GM19455 (cell line): ENCODE measurements around the gene TMA7B.

Source experiments
- ATAC-seq: cut with Tn5 transposase; IDR thresholded peaks from one replicate; pipeline ENCODE4 v1.9.1; 2021; ENCODE audit not compliant: unreplicated experiment

Gene TMA7B

DNA sequence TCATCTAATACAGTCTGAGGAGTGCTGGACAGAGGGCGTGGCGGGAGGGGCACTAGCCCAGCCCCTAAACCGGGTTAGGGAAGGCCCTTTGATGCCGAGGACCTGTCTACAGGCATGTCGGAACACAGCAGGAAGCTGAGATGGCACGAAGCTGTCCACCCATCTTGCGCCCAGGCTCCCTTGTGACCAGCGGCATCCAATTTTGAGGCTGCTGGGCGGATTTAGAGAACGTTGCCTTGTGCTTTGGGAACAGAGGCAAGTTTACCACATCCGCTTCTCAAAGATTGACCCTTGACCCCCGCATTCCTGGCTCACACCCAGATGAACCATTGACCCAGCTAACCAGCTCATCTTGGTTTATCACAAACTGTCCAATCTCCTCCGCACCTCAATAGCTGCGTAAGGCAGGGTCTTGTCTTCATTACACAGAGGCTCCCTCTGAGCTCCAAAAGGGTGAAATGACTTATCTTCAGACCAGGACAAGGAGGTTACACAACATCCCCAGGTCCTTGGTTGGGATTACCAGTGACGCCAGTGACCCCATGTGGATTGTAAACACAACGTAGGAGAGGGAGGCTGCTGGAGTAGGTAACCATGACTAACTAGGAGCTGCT lies 39.1 kb downstream of the TMA7B start:
- ATAC-seq: no peak

GRCh38 chr22:40000171-40000570 lies 40.0 kb downstream of the TMA7B start:
- no peak for ATAC-seq

DNA sequence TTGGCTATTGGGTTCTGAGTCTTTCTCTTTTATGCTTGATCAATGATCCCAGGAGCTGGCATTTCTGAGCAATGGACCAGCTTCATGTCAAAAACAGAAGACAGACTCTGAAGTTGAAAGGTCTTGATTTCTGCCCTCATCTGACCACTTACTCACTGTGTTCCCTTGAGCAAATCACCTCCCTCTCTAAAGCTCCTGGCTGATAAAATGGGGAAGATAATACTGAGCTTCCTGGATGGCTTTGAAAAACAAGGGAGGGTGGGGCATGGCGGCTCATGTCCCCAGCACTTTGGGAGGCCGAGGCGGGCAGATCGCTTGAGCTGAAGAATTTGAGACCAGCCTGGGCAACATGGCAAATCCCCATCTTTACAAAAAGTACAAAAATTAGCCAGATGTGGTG lies 40.9 kb downstream of the TMA7B start:
- ATAC-seq: no peak

GRCh38 chr22:40001800-40002577 lies 41.8 kb downstream of the TMA7B start:
- ATAC-seq: no peak

DNA sequence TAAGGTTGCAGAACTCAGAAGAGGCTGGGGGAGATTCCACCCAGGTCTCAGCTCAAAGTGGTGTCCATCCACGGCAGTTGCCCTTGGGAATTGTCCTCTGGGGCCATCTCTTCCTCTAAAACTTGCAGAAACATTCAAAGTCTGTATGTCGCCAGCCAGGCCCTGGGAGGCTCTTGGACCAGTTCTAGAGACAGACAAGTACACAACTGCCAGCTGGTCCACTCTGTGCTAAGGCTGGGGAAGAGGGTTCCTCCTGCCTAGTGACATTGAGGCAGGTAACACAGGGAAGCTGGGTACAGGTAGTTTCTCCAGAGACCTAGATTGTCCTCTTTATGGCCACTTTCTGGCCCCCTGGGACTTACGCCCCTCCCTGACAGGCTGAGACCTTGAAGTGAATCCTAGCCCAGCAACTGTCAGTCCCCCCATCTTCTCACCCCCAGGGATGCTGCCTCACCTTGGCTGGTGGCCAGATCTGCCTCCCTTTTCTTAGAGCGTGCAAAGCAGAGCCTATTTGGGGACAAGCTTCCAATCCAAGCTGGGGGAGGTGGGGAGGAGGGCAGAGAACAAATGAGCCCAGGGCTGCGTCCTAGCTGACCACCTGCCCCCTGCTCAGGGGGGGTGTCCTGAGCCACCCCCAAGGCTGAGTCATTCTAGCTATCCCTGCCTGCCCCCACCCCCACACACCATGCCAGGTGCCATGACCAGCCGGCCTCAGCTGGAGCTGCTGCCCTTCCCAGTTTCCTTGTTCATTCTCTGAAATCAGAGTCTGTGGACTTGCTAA lies 42.9 kb downstream of the TMA7B start:
- no peak for ATAC-seq

DNA sequence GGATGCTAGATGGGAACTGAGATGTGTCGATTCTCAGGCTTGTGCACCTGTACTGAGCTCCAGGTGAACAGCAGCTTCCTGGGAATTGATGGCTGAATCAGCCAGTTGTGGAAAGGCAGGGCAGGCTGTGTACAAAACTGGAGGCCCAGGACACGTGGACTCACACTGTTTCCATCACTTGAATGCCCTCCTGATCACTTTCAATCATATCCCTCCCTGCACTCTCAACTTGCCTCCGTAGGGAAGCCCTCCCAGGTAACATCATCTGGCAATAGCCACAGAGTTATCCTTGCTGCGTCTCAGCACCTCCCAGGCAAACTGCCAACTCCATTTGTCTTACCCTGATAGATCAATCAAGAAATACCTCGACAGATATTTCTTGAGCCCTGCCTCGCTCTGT lies 44.6 kb downstream of the TMA7B start:
- no peak for ATAC-seq

DNA sequence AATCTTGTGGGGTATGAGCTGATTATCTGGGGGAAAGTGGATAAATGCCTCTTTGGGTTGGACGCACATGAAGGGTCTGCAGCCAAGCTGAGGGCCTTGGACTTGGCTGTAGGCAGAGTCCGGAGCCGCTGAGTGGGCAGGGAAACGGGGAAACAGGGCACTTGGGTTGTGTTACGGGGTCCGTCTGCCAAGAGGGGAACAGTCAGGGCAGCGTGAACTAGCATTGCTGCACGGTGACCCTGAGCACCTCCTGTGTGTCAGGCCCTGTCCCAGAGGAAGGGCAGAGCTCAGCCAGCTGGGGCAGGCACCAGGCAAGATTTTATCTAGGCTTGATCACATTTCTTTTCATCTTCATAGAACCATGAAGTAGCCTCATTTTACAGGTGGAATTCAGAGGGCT lies 46.4 kb downstream of the TMA7B start:
- no peak for ATAC-seq

DNA sequence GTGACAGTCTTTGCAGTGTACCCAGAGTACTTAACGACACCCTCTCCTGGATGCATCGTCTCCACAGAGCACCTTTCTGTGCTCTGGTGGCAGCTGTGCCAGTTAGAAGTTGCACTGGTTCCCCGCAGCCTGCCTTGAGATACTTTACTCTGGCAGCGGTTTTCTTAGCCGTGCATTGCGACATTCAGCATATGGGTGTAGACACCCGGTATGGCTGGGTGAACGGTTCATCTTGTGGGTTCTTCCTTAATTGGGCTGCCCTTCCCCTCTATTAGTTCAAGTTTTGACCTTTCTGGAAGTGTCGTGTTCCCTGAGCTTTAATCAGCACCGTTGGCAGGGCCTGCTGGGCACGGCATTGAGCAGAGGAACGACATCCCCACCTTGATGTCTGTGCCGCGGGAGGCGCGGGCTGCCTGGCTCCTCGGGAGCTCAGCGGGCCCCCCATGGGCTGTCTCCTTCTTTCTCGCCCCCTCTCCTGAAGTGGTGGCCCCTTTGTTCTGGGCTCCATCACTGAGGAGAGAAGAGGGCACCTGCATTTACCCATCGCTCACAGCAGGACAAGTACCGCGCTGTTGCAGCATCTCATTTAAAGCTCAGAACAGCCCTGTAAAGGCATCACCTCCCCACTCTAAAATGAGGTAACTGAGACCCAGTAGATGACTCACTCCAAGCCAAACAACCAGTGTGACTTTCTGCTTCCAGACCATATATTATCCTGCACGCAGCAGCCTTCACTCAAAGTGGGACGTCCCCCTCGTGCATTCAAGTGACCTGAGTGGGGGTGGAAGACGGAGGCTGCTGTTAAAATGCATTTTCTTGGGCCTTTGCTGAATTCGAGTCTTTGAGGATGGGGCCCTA lies 47.9 kb downstream of the TMA7B start:
- no peak for ATAC-seq

DNA sequence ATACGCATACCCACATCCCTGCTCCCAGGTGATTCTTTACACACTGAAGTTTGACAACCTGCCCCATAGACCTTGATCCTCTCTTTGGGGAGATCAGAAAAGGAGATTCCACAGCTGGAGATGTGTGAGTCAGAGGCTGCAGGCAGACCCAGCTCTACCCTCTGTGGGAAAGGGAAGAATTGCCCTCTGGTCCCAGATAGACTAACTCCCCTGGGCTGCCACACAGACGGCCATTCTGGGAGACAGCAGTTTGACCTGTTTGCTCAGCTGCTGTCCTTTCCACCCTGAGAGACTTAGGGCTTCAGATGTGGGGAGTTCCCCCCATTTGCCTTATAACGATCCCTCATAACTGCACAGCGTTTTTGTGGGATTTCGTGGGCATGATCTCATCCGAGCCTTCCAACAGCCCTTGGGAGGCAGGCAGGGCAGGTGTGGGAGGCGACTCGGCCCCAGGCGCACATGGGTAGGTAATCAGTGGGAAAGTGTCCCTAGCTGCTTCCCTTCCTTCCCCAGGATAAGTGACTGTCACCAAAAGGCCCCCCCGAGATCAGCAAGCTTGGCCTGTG lies 48.6 kb downstream of the TMA7B start:
- no peak for ATAC-seq

DNA sequence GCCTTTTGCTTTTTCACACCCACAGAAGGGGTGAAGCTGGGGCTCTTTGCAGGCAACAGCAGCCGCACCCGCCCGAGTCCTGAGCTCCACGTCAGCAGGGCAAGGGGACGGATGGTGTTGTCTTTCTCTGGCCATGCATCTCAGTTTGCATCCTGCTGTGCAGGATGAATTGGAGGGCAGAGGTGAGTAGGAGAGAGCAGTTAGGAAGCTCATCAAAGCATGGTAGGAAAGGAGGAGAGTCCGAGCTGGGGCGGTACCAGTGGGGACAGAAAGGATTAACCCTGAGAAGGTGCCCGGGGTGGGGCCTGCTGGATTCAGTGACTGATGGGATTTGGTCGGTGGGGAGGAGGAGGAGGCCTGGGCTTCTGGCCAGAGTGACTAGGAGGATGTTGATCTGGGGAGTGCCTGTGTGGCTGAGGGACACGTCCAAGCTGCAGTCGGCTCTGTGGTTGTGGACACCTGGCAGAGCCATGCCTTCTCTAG lies 49.1 kb downstream of the TMA7B start:
- ATAC-seq: no peak

DNA sequence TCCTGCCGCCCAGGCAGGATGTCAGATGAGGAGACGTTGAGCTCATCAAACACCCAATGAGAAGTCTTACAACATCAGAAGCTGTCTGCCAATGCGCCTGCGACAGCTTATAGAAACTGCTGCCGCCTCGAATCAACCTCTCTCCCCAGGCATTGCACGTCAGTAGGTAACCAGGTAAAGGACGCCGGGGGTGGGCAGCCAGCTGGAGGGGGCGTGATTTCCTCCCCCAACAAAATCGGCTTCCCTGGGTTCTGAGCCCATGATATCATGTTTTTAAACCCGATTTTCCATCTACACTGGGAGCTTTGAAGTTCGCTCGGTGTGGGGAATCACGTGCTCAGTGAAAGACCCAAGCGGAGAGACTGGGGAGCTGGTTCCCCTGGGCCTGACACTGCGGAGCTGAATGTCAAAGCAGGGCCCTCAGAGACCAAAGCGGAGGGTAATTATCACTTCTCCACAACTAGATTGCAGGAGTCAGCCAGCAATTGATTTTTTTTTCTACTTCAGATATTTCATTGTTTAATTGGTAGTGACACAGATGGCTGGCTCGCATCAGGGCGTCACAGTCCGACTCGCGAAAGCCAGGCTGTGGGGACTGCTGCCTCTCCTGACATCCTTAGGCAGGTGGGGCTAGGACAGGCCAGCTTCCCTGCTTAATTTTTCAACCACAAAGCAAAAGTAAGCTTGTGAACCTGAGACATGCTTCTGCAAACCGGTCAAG lies 49.9 kb downstream of the TMA7B start:
- no peak for ATAC-seq

GRCh38 chr22:40010746-40011145 lies 50.5 kb downstream of the TMA7B start:
- ATAC-seq: no peak
